Mesenchymal stem cell (in vitro differentiated cells and primary cell): ENCODE data around the gene PSMB11.

Source experiments
- DNase-seq: peaks from one replicate; pipeline ENCODE4 v3.0.0-alpha.2; 2013
- H2AFZ ChIP-seq: one replicate; pipeline ENCODE4 v1.6.1; 2013; ENCODE audit warnings: low read depth, mild to moderate bottlenecking, control low read depth, inconsistent platforms, low read length, moderate library complexity
- H2AK5ac ChIP-seq: 2 replicates; pipeline ENCODE4 v1.6.1; 2013; ENCODE audit warnings: low read length, moderate library complexity, mild to moderate bottlenecking, inconsistent platforms; ENCODE audit not compliant: severe bottlenecking
- H2BK120ac ChIP-seq: one replicate; pipeline ENCODE4 v1.6.1; 2013; ENCODE audit warnings: low read depth, mild to moderate bottlenecking, inconsistent platforms, low read length, moderate library complexity
- H2BK12ac ChIP-seq, 2 experiments: one replicate each; pipeline ENCODE4 v1.6.1; 2013; ENCODE audit warnings: inconsistent platforms in 2 of 2, low read length in 2 of 2, mild to moderate bottlenecking in 2 of 2, moderate library complexity in 2 of 2, control low read depth in 1 of 2
- H2BK15ac ChIP-seq: one replicate; pipeline ENCODE4 v1.6.1; 2013; ENCODE audit warnings: mild to moderate bottlenecking, low read depth, inconsistent platforms; ENCODE audit not compliant: poor library complexity, severe bottlenecking
- H2BK5ac ChIP-seq: 2 replicates; pipeline ENCODE4 v1.6.1; 2013; ENCODE audit warnings: low read depth, mild to moderate bottlenecking, low read length, control low read depth, inconsistent platforms; ENCODE audit not compliant: poor library complexity, severe bottlenecking
- H3K14ac ChIP-seq, 2 experiments: one replicate each; pipeline ENCODE4 v1.6.1; 2013; ENCODE audit warnings: inconsistent platforms in 2 of 2, low read length in 2 of 2, control low read depth in 1 of 2, mild to moderate bottlenecking in 1 of 2, moderate library complexity in 1 of 2
- H3K18ac ChIP-seq, 2 experiments: one replicate each; pipeline ENCODE4 v1.6.1; 2013; ENCODE audit warnings: inconsistent platforms in 2 of 2, low read length in 2 of 2, control low read depth in 1 of 2, low read depth in 1 of 2, mild to moderate bottlenecking in 1 of 2
- H3K23ac ChIP-seq, 2 experiments: one replicate each; pipeline ENCODE4 v1.6.1; 2013; ENCODE audit warnings: inconsistent platforms in 2 of 2, low read length in 2 of 2, mild to moderate bottlenecking in 2 of 2, moderate library complexity in 2 of 2, control low read depth in 1 of 2
- H3K27ac ChIP-seq: 2 replicates; pipeline ENCODE4 v1.5.1; 2013; ENCODE audit warnings: mild to moderate bottlenecking, moderate library complexity, low read length, control low read depth, inconsistent platforms; ENCODE audit not compliant: poor library complexity, severe bottlenecking
- H3K27me3 ChIP-seq, 2 experiments: 2 replicates each; pipeline versions ENCODE4 v1.6.1 to v1.7.0; 2013; ENCODE audit warnings: low read length in 2 of 2, mild to moderate bottlenecking in 2 of 2, moderate library complexity in 2 of 2, control low read depth in 1 of 2, inconsistent platforms in 1 of 2; ENCODE audit not compliant: control insufficient read depth in 1 of 2, insufficient read depth in 1 of 2
- H3K36me3 ChIP-seq, 2 experiments: 2 replicates each; pipeline versions ENCODE4 v1.6.1 to v1.7.0; 2013; ENCODE audit warnings: low read length in 2 of 2, control low read depth in 1 of 2, inconsistent platforms in 1 of 2, low read depth in 1 of 2, mild to moderate bottlenecking in 1 of 2; ENCODE audit not compliant: insufficient read depth in 2 of 2, control insufficient read depth in 1 of 2
- H3K4ac ChIP-seq, 2 experiments: one replicate each; pipeline ENCODE4 v1.6.1; 2013; ENCODE audit warnings: inconsistent platforms in 2 of 2, low read length in 2 of 2, mild to moderate bottlenecking in 2 of 2, moderate library complexity in 2 of 2, control low read depth in 1 of 2, low read depth in 1 of 2
- H3K4me1 ChIP-seq: 2 replicates; pipeline ENCODE4 v1.6.1; 2013; ENCODE audit warnings: low read depth, low read length, control low read depth; ENCODE audit not compliant: control insufficient read depth, insufficient read depth
- H3K4me2 ChIP-seq: 2 replicates; pipeline ENCODE4 v1.6.1; 2013; ENCODE audit warnings: low read length, mild to moderate bottlenecking, inconsistent platforms; ENCODE audit not compliant: poor library complexity, severe bottlenecking
- H3K4me3 ChIP-seq, 2 experiments: 2 replicates each; pipeline versions ENCODE4 v1.5.1 to v1.7.0; 2013; ENCODE audit warnings: low read length in 2 of 2, mild to moderate bottlenecking in 2 of 2, control low read depth in 1 of 2, low read depth in 1 of 2; ENCODE audit not compliant: insufficient read depth in 1 of 2
- H3K79me1 ChIP-seq: replicated peaks from 2 replicates; pipeline ENCODE4 v1.6.1; 2013; ENCODE audit warnings: mild to moderate bottlenecking, control low read depth, low read length, inconsistent platforms; ENCODE audit not compliant: poor library complexity, severe bottlenecking
- H3K9ac ChIP-seq: 2 replicates; pipeline ENCODE4 v1.7.0; 2013; ENCODE audit warnings: mild to moderate bottlenecking, low read length, moderate library complexity
- H3K9me3 ChIP-seq: 2 replicates; pipeline ENCODE4 v1.7.0; 2013; ENCODE audit warnings: mild to moderate bottlenecking, low read length; ENCODE audit not compliant: control insufficient read depth
- H4K8ac ChIP-seq: one replicate; pipeline ENCODE4 v1.6.1; 2013; ENCODE audit warnings: inconsistent platforms, mild to moderate bottlenecking, low read length, moderate library complexity
- H4K91ac ChIP-seq: one replicate; pipeline ENCODE4 v1.6.1; 2013; ENCODE audit warnings: mild to moderate bottlenecking, low read length, inconsistent platforms
- WGBS: methylation state at CpG from one replicate; pipeline ENCODE4 v1.1.7; 2013; ENCODE audit warnings: mixed read lengths; 5-methylcytosine and 5-hydroxymethylcytosine counted together

Gene PSMB11

DNA sequence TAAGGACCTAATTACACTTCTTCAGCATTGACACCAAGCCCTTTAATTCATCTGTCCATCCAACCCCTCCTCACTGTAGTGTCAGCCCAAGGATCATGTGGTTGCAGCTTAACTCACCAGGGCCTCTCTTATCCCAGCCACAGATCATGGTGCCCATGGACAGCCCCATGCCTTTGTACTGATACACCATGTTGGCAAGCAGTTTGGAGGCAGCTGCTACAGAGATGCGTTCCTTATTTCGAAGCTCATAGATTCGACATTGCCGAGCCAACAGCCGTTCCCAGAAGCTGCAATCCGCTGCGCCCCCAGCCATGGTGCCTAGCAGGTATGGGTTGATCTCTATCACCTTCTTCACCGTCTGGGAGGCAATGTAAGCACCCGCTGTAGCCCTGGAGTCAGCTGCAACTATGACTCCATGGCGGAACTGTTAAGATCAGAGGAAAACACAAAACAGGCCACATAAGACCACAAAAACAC, 8.7 kb upstream of the PSMB11 start:
- Histone ChIP-seq H2BK12ac (no peak overlapping the region), H3K36me3 (peaks cover 24 to 41% of the 10 kb centered on the region in 2 experiments), H3K79me1 (peaks cover 7% of the 10 kb centered on the region), H3K27ac (no peak overlapping the region), H3K4ac (peak overlapping the region in 1 of 2 experiments; percentile 50), H2AFZ (no peak overlapping the region), H3K4me3 (peak overlapping the region in 1 of 2 experiments; percentile 95), H3K23ac (peak overlapping the region in 1 of 2 experiments; percentile 34), H3K18ac (no peak overlapping the region), H2BK120ac (no peak overlapping the region), H3K14ac (no peak overlapping the region), H3K9ac (peak overlapping the region; percentile 99), H3K9me3 (no peaks in the 10 kb centered on the region), H3K27me3 (no peaks in the 10 kb centered on the region), H3K4me2 (peak overlapping the region; percentile 48), H2BK5ac (no peak overlapping the region), H4K91ac (no peak overlapping the region), H3K4me1 (peaks cover 7% of the 10 kb centered on the region), H4K8ac (no peak overlapping the region), H2BK15ac (no peak overlapping the region), H2AK5ac (peak overlapping the region; percentile 49)
- WGBS = 97% methylated on average over 10 of the region's 10 CpGs
- no peak for DNase-seq

GRCh38 chr14:23033801-23034497, 8.1 kb upstream of the PSMB11 start:
- peak overlapping the region; percentile 89 for H3K4me2 ChIP-seq
- peaks cover 7% of the 10 kb centered on the region for H3K79me1 ChIP-seq
- H3K27me3 ChIP-seq = no peaks in the 10 kb centered on the region
- no peak overlapping the region for H3K23ac ChIP-seq
- peak overlapping the region; percentile 99 for H3K9ac ChIP-seq
- peak overlapping the region; percentile 90 for H2BK15ac ChIP-seq
- peak overlapping the region; percentile 99 for H4K8ac ChIP-seq
- peak overlapping the region; percentile 93 to 95 for H3K4me3 ChIP-seq
- peak overlapping the region; percentile 90 for H2BK5ac ChIP-seq
- no peak for DNase-seq
- H4K91ac ChIP-seq = peak overlapping the region; percentile 99
- peak overlapping the region; percentile 99 for H2AK5ac ChIP-seq
- no peaks in the 10 kb centered on the region for H3K9me3 ChIP-seq
- H2BK12ac ChIP-seq = no peak overlapping the region
- H3K4me1 ChIP-seq = peaks cover 7% of the 10 kb centered on the region
- H3K18ac ChIP-seq = peak overlapping the region in 1 of 2 experiments; percentile 98
- WGBS = 37% methylated on average over 15 of the region's 17 CpGs
- H2BK120ac ChIP-seq = peak overlapping the region; percentile 99
- no peak overlapping the region for H2AFZ ChIP-seq
- H3K36me3 ChIP-seq = peaks cover 23 to 35% of the 10 kb centered on the region in 2 experiments
- peak overlapping the region; percentile 79 to 86 for H3K14ac ChIP-seq
- H3K4ac ChIP-seq = peak overlapping the region; percentile 98 to 99
- H3K27ac ChIP-seq = peak overlapping the region; percentile 98

DNA sequence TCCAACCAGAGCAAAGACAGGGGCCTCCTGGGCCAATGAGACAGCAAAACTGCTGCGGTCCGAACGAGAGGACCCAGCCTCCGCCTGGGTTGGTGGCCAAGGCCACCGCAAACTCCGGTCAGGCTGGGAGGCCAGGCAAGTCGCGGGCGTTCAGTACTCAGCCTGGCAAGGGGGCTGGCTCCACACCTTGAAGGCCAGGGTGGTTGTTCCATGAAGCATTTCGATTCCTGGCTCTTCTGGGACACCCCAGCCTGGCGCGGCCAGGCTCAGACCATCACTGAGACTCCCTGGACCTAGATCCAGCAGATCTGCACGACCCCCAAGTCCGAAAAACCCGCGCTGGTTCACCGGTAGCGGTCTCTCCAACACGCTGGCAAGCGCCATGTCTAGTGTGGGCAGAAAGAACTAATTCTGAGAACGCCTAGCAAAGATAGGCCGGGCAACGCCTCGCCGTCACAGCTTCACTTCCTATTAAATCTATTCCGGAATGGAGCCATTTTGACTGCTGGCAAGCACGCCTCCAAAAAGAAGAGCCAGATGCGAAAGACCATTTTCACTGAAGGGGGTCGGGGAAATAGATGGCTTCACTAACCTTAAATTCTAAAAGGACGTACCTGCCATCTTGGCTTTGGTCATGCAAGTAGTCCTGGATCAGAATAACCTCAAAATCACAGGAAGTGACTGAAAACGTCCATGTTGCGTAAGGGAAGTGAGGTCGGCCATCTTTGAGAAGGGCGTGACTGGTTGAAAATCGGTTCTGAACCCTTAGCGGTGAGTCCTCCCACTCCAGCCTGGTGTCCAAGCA, 7.3 kb upstream of the PSMB11 start, which contains the start of gene PSMB5:
TSS of gene PSMB5 (minus strand) at position 403 of the 805 bp plus-strand sequence. CDS start at position 384, 19 bp downstream.
- Histone ChIP-seq H3K27ac (peak within 1 kb of the TSS; percentile 98), H3K18ac (peak within 1 kb of the TSS; percentile 90 to 98), H3K4ac (peak within 1 kb of the TSS; percentile 98 to 99), H3K9me3 (no peaks in the 10 kb centered on the region), H2AK5ac (peak within 1 kb of the TSS; percentile 99), H3K79me1 (peaks cover 5% of the 10 kb centered on the region), H2BK5ac (peak within 1 kb of the TSS; percentile 90), H3K9ac (peak within 1 kb of the TSS; percentile 99), H3K27me3 (no peaks in the 10 kb centered on the region), H3K23ac (no peak within 1 kb of the TSS), H3K4me3 (peak within 1 kb of the TSS; percentile 93 to 95), H2BK120ac (peak within 1 kb of the TSS; percentile 99), H2AFZ (peak within 1 kb of the TSS; percentile 67), H2BK12ac (no peak within 1 kb of the TSS), H3K36me3 (peaks cover 21 to 28% of the 10 kb centered on the region in 2 experiments), H2BK15ac (peak within 1 kb of the TSS; percentile 90), H4K91ac (peak within 1 kb of the TSS; percentile 99), H3K4me2 (peak within 1 kb of the TSS; percentile 89), H4K8ac (peak within 1 kb of the TSS; percentile 99), H3K14ac (peak within 1 kb of the TSS; percentile 79 to 86), H3K4me1 (peaks cover 7% of the 10 kb centered on the region)
- WGBS = under 1% methylated on average over 36 of the region's 36 CpGs
- peak; percentile 96 for DNase-seq
